GM21717 (cell line): ENCODE measurements around the gene ST6GALNAC5.

Experiments used
- ATAC-seq: cut with Tn5 transposase; IDR thresholded peaks from one replicate; pipeline ENCODE4 v1.9.1; 2021; ENCODE audit warnings: mild to moderate bottlenecking, moderate library complexity; ENCODE audit not compliant: unreplicated experiment

ST6GALNAC5 gene

DNA sequence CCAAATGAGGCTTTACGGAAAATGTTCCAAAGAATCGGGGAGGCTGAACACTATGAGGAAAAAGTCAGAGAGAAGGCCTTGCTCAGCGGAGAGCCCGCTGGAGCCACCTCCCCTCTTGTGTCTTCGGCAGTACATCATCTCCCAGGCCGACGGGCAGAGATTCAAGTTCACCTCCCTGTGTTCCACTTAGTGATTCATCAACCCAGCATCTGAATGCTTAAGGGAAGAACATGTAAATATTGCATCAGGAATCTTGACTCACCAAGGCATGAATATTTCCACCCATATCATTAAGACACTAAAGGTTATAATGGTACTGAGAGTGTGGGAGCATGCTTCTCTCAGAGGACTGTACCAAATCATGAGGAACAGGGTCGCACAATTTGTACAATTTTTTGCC, 172.5 kb downstream of the ST6GALNAC5 start:
- ATAC-seq = no peak

DNA sequence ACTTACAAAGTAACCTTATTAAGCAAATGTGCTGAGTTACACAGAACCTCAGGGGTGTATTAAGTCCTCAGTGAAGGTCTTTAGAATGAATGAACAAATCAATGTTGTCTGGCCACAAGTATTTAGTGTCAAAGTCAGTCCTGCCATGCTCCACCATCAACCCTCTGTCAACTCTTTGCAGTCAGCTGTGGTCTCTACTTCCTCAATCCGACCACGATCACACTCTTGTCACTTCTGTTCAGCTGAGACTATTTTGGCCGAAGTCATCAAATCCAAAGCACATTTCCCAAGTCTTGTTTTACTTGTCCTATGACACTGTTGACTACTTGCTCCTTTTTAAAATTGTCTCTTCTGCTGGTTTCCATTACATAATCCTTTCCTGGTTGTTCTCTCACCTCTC, 173.5 kb downstream of the ST6GALNAC5 start:
- ATAC-seq = no peak

DNA sequence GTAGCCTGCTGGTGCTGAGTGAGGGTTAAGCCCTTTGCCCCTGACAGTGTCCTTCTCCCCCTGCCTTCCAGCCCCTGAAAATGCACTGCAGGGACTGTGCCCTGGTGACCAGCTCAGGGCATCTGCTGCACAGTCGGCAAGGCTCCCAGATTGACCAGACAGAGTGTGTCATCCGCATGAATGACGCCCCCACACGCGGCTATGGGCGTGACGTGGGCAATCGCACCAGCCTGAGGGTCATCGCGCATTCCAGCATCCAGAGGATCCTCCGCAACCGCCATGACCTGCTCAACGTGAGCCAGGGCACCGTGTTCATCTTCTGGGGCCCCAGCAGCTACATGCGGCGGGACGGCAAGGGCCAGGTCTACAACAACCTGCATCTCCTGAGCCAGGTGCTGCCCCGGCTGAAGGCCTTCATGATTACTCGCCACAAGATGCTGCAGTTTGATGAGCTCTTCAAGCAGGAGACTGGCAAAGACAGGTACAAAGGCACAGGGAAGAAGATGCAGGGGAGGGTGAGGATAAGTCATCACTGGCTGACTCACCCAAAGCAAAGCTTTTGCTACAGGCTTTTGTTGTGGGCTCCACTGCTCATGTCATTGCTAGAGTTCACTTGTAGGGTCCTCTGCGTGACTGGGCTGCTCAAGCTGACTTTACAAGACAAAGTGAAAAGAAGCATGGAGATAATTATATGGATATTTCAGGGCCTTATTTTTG, 177.0 kb downstream of the ST6GALNAC5 start:
- ATAC-seq = no peak

DNA sequence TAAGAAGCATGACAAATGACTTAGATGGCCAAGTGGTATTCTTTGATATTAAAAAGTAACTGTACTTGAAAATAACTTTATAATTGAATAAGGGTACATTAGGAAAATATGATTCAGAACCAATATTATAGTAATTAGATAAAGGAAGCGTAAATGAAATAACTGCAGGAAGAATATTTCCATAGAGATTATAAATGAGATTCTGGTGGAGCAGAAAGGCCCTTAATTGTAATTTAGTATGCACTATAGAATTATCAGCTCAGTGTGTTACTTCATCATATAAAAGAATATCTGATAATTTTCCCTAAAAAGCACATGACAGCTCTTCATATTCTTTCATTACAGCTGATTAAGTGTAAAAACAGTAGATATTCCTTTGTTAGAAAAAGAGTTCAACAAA, 180.3 kb downstream of the ST6GALNAC5 start:
- ATAC-seq = no peak

DNA sequence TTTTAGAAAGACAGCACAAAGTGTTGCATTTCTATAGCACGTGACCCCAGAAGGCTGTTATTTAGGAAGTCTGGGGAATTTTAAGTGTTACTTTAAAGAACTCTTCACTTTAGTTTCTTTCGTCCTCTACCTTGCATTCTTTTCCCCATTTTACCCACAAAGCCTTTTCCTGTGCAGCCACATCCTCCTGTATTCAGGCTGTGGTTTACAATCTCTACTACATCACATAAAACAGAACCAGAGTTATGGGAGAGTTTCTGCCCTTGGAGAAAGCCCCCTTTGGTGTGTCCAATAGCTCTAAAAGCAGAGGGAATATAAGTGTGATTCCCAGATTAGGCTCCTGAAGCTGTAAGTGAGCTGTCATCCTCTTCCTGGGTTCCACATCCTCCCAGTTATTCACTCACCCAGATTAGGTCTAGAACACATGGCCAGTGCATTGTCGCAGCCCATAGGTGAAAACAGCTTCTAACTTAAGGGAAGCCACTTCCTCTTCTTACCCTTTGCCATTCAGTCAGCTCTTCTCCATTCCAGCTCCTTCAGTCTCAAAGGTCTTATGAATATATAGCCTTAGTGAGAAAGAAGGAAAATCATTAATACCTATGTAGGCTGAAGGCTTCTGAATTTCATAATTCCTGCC, 180.8 kb downstream of the ST6GALNAC5 start:
- no peak for ATAC-seq

DNA sequence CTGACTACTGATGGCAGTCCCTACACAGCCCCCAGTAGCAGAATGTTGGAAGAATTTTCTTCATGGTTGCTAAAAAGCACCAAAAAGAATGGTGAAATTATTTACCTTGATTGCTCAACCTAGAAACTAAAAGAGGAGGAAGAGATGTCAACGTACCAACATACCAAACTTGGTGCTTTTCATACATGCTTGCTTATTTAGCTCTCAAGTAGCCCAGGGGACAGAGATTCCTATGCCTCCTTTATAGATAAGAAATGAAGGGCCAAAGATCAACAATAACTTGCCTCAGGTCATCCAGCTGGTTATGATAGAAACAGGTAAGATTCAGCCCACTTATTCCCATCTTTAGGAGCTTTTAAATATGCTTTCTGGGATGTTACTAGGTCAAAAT, 181.3 kb downstream of the ST6GALNAC5 start:
- ATAC-seq = no peak

DNA sequence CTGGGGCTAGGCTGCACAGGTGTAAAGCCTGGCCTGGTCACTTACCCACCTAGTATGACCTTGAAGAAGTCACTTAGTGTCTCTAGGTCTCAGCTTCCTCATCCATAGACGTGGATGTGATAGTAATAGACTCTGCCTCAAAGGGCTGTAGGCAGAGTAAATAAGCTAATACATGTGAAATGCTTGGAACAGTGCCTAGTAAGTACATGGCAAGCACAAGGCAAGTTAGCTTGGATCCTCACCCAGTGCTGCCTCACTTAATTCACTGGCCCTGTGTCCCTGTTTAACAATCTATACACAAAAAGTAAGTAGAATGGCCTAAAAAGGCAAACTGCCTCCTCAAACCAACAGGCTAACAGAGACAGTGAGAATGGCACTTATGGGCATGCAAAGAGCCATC, 184.1 kb downstream of the ST6GALNAC5 start:
- no peak for ATAC-seq

DNA sequence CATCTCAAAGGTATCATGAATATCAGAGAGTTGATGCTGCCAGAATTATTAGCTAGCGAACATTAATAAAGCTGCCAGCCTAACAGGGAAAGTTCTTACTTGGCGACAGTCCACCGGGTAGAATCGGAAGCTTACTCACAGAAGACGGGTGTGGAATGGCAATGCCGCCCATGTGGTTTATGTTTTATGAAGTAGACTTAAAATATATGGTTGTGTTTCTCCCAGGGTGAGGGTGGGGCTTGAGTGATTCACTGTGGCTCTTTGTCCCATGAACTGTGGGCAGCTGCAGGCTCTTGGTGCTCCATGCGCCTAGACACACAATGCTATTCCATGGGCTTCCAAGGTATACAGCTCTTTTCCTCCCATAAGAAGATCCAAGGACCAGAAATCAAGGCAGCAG, 189.2 kb downstream of the ST6GALNAC5 start:
- no peak for ATAC-seq

DNA sequence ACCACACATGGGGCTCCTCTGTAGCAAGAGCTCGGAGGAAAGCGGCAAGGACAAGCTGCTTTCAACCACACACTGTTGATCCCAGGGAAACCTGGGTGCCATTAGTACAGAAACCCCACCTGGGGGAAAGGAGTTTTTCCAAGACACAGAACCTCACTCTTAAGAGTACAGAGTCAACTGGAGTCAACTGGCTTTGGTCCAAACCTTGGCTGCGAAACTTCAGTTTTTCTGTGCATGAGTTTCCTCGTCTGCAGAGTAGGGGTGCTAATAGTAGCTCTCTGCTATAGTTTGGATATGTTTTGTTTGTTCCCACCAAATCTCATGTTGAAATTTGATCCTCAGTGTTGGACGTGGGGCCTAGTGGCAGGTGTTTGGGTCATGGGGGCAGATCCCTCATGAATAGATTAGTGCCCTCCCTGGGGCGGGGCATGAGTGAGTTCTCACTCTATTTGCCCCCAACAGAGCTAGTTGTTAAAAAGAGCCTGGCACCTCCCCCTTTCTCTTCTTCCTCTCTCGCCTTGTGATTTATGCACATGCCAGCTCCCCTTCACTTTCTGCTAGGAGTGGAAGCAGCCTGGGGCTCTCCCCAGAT, 190.8 kb downstream of the ST6GALNAC5 start:
- no peak for ATAC-seq

DNA sequence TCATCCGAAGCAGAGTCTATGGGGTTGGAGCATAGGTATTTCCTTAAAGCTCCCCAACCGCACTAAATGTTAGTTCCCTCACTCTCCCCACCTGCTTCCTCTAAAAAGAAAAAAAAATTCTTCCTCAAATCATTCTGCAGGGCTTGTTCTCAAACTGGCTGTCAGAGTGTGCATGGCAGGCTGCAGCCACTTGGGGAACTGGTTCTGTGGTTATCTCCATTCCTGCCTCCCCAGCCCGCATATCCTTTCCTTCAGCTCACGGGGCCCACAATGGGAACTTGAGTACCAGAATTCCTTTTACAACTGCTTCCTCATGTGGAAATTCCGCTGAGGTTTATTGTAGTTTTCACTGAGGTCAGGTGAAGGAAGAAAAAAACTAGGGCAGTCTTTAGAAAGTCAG, 192.7 kb downstream of the ST6GALNAC5 start:
- no peak for ATAC-seq

DNA sequence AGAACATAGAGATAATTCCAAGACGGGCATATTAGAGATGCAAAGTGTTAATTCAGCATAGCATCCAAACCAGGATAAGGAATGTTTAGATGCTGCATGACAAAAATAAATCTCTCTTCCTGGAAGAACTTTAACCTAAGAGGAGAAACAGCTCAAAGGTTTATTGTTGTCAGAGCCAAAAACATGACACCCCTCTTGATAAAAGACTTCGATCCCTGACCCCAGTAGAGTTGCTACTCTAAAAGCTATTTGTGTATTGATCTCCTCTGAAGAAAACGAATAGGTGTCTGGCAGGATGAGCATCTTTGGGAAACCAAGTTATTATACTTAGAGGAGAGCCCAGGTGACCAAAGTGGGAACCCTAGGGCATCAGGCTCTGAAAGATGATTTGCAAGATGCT, 193.9 kb downstream of the ST6GALNAC5 start:
- ATAC-seq = no peak

DNA sequence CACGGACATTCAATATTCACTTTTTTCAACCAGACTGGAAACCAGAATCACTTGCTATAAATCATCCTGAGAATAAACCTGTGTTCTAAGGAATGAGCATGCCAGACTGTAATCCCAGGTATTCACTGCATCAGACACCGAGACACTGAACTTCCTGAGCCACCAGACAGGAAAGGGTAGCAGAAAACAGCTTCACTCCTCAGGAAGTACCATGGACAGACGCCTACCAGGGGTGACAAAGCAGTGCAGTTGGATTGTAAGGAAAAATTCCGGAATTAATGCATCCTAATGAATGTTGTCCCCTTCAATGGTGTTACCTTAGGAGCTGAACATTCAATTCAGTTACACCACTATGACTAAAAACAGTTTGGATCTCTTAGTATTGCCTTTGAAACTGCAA, 195.8 kb downstream of the ST6GALNAC5 start:
- no peak for ATAC-seq

DNA sequence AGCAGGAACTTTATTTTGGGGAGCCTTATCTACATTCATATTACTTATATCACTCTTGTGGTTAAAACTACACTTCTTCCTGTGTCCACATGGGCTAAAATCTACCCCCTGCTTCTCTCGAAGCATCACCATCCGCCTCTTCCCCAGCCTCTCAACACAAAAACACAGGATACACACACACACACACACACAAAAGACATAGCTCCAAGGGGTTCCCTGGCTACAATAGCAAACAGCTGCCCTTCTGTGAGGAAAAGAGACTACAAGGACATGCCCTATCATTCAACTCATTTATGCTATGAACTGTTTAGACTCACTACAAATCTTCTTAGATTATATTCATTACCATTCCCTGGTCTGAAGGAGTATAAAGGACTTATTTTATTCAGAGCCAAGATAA, 197.0 kb downstream of the ST6GALNAC5 start:
- no peak for ATAC-seq

DNA sequence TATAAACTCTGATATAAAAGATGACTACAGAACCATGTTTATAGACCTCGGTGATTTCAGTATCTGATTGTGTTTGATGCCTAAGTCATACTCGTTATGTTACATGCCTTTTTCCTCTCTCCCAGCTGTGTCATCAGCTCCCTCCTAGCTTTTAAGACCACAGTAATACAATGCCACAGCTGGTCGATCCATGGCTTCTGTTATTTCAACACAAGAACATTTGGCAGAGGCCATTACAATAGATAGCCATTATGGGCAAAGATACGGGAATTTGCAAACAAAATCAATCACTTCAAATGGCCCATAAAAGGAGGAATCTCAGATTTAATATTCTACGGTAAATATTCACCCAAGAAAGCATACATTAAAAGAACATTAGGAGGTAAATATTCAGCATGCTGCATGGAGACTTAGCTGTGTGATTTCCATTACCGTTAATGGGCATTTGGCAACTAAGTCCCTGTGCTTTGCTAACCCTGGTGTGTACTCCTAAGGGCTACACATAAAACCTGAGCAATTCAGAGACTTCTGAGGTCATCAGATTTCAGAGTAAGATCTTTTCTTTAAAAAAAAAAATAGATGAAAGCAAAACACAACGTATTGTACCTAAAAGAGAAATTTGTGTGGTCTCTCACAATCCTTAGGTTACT, 198.5 kb downstream of the ST6GALNAC5 start:
- no peak for ATAC-seq

DNA sequence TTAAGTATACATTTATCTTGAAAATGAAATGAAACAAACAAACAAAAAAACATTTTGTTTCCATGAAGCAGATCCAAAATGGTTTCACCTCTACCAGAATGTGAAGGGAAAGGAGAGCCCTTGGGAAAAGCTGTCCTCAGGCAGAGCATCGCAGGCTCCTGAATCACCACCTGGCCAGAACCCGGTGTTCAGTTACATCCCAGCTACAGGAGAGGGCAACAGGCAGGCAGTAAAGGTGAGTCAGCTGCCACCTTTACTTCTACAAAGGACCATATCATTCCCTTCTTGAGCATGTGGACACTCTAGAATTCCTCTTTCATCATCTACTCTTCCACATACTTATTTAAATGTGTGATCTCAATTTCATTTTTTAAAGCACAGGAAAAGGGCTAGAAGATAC, 200.7 kb downstream of the ST6GALNAC5 start:
- ATAC-seq = no peak

DNA sequence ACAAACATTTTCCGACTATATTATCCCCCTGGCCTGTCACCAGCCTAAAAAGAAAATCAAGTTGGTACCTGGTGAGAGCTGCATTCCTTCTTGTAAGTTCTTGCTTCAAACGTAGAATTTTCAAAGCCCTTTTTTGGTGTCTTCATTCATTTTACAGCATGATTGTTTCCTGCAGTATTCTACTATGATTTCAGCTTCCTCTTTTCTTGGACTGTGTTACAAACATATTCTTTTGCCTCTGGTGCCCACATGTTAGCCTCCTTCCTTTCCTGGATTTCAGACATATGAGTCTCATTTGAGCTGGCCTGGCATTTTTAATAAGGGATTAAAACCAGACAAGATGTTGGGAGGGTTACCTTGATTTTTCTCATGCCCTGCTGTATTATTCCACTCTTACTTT, 209.5 kb downstream of the ST6GALNAC5 start:
- no peak for ATAC-seq

DNA sequence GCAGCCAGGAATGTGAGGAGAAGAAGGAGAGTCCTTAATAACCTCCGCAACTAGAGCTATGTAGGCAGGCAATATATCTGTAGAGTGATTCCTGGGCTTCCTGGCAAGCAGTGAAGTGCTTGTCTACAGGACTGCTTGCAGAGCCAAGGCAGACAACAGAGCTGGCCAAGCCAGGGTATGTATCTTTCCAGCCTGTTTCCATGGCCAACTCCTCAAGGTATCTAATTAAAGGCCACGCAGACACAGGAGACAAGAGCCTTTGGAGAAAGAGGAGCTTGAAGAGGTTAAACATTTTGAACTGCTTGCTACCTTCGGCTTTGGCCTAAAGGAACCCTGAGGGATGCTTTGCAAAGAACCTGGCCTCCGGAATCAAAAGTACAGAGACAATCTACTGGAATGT, 214.6 kb downstream of the ST6GALNAC5 start:
- no peak for ATAC-seq

DNA sequence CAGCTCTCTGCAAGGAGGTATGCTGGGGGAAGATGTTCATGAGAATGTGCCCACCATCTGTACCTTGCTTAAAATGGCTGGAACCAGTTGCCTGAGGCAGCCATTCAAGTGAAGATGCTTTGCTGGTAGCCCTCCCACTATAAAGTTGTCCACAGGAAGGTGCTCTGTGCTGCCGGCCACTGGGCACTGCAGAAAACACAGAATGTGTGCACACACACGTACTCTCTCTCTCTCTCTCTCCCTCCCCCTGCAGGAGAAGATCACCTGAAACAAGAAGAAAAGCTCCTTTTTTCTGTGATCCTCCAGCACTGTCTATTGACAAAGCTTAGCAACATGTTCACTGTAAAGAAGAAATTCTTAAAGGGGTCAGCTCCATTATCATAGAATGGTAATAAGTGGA, 217.2 kb downstream of the ST6GALNAC5 start:
- ATAC-seq = no peak

DNA sequence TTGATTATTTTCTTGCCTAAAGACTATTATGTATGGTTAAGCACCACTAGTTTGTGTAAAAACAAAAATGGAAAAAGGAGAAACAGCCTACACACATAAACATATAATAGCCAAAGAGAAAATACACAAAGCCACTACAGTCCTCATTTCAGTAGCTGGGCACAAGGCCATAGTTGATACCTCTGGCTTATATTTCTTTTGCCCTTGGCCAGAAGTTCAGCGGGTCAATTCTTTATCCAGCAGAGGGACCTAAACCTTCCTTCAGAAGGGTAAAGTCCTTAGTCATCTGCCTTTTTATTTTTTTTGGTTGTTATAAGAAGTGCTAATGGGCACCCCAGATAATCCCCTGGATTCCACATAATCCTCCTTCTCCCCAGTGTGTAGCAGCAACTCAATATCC, 217.8 kb downstream of the ST6GALNAC5 start:
- ATAC-seq = no peak

DNA sequence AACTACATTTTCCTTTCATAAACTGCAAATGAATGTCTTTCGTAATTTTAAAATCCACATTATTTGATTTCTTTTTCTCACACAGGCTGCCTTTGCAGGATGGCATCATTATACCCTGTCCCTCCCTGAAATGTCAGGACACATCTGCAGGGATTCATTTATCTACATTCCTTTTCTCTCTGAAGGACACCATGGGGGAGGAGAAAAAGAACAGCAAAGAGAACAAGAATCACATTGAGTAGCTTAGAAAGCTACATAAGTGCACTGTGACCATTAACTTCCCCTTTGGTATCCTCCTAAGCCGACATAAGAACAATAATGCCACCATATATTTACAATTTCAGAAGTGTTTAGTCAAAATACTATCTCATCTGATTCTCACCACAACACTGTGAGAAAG, 222.5 kb downstream of the ST6GALNAC5 start:
- ATAC-seq = no peak

DNA sequence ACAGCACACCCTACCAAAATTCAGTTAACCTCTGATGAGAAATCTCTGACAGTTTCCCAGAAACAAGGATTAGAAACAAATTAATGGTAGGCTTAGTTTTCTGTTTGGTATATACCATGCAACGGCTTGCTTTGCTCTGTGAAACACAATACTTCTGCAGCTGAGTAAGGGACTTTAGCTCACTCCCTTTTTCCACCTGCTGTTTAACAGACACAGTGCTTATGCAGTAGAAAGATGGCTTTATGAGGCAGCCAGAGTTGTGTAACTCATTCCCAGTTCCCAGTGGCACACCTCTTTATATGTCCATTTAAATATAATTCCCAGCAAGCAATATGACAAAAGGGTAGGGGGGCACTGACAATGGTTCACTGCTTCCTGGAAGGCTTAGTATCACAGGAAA, 228.0 kb downstream of the ST6GALNAC5 start:
- no peak for ATAC-seq
